NCI-H146 treated with DMSO at 0.1 percent for 48 hours (cell line): ENCODE results near the gene EIF3D.

Source experiments
- DNase-seq: peaks from one replicate; lab custom pipeline; 2025; ENCODE audit not compliant: unreplicated experiment; lab: John Stamatoyannopoulos, UW

EIF3D gene, protein sequence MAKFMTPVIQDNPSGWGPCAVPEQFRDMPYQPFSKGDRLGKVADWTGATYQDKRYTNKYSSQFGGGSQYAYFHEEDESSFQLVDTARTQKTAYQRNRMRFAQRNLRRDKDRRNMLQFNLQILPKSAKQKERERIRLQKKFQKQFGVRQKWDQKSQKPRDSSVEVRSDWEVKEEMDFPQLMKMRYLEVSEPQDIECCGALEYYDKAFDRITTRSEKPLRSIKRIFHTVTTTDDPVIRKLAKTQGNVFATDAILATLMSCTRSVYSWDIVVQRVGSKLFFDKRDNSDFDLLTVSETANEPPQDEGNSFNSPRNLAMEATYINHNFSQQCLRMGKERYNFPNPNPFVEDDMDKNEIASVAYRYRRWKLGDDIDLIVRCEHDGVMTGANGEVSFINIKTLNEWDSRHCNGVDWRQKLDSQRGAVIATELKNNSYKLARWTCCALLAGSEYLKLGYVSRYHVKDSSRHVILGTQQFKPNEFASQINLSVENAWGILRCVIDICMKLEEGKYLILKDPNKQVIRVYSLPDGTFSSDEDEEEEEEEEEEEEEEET

DNA sequence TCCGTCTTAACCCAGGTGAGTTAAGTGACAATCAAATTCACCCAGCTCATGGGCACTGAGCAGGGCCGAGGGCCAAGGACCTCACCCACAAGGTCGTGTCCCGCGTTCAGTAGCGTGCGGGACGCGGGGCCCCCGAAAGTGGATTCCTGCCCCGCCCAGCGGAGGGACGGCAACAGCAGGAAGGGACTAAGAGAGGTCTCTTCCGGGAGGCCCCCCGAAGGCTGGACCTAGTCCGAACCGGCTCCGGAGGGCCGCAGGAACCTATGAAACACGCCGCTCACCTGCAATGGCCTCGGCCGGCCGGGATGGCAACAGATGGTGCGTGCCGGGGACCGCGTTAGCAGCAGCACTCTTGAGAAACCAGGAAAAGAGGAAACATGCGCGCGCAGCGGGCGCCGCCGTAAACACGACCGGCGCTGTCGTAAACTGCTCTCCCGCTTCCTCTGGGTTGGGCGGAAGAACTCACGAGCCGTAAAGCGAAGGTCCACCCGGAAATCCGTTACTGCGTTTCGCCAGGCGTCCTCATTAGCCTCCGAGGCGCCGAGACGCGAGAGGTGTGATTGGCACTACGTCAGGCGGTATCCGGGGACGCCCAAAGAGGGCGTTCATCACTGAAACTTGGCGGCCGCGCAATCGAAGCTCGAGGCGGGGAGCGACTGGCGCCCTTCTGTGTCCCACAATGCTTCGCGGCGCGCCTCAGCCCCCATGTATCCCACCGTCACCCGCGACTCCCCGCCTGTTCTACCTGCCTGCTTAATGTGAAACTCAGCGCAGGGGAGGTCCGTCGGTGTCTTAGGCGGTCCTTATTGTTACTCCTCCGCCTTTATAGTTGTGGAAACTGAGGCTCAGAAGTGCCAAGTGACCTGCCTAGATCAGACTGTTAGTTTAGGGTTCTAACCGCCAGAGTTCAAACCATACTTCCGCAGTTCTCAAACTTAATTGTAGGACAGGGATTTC lies at the start of gene EIF3D:
TSS of gene EIF3D (minus strand) at position 372 of the 957 bp plus-strand sequence. CDS start 3,045 bp downstream, outside the sequence.
- peak; percentile 93 for DNase-seq

DNA sequence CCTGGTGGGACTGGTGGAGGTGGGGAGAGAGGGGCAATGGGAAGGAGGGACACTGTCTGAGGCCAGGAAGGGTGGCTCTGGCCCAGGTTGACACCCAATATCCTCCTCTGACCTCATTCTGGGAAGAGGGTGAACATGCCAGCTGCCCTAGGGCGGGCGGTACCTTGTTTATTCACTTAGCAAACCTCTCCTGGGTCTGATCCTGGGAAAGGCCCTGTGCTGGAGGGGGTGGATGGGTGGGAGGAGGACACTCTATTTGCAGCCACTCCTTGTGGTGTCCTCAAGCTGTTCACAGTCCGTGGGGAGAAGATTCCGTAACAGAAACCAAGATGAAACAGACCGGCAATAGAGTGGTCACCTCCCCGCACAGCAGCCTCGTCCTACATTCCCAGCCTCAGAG lies 49.7 kb upstream of the EIF3D start:
- DNase-seq, result no peak

DNA sequence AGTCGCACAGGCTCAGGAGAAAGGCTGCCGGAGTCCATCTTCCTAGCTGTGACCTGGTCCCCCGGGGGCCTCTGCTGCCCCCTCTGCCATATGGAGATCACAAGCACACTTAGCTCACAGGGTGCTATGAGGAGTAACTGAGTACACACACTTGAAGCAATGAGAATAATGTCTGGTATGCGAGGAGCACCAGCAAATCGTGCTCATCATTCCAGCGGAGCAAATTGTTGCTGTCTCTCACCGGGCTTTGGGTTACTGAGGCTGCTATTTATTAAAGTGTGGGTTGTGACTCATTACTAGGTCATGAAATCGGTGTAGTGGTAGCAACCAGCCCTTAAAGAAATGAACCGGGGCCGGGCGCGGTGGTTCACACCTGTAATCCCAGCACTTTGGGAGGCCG lies 48.1 kb upstream of the EIF3D start:
- DNase-seq, result no peak

DNA sequence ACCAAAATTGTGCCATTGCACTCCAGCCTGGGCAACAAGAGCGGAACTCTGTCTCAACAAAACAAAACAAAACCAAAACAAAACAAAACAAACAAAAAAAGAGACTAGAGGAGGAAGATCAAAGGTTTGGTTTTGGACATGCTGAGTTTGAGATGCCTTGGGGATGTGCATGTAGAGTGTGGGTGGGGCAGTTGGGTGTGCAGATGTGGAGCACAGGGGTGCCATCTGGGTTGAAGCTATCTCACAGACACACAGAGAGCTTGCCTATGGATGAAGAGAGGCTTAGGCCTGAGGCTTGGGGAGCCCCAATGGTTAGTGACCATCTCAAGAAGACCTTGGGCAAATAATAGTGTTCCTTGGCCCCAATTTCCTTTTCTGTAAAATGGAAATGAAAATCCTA lies 45.8 kb upstream of the EIF3D start:
- no peak for DNase-seq

DNA sequence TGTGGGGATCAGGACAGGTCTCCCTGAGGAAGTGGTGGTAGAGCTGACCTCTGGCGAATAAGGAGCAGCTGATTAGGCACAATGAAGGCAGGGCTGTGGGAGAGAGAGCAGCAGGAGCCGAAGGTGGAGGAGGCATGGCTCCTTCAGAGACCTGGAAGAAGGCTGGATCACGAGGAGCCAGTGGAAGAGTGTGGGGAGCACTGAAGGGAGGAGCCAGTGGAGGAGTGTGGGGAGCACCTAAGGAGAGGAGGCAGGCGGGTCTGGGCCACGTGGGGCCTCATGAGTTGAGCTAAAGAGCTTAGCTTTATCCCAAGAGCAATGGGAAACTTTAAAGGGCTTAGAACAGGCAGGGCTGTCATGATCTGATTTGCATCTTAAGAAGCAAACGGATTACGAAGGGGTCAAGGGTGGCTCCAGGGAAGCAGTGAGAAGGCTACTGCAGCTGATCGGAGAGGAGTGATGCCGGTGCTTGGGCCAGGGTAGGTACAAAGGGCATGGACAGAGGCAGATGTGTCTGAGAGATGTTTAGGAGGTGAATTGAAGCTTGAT lies 44.9 kb upstream of the EIF3D start:
- DNase-seq, result no peak

DNA sequence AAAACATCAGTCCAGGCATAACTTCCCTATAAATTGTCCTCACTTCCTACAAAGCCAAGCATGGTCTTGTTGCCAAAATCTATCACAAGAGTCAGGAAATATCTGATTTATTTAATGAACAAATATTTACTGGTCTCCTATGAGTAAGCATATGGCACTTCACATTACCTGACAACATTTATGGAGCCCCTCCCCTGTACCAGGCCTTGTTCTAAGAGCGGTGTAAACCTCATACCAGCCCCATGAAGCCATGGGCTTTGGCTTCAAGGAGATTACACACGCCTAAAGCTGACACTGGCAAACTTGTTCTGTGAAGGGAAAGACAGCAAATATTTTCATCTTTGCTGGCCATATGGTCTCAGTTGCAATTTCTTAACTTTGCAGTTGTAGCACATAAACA lies 43.0 kb upstream of the EIF3D start:
- no peak for DNase-seq

DNA sequence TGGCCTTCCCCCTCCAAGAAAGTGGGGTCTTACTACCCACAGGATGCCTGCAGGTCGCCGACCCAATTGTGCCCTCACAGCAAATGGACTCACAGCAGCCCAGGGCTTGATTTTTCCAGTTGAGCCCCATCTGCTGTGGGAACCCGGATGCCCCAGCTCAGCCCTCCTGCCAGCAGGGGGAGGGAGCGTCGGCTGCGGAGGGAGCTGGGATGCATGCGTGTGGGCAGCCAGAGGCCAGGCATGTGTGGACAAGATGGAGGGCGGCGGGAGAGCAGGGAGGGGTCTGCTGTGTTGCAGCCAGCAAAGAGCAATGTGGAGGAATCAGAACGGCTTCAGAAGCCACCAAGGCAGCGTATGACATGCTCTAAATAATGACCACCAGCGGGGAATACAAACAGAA lies 41.0 kb upstream of the EIF3D start:
- no peak for DNase-seq

DNA sequence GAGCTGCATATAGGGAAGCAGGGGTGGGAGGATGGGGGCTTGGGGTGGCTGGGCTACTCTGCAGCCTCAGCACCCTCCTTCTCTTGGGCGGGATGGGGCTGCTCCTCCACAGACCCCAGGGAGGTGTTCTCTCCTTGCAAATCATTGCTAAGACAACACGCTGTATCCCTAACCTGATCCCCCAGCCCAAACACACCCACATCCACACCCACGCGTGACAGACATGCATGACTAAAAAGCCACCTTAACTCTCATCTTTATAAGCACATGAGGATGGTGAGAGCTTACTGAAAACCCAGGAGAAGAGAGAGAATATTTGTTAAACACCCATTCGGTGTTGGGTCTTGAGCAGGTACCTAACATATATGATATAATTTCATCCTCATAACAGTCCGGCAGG lies 39.9 kb upstream of the EIF3D start:
- DNase-seq, result no peak

DNA sequence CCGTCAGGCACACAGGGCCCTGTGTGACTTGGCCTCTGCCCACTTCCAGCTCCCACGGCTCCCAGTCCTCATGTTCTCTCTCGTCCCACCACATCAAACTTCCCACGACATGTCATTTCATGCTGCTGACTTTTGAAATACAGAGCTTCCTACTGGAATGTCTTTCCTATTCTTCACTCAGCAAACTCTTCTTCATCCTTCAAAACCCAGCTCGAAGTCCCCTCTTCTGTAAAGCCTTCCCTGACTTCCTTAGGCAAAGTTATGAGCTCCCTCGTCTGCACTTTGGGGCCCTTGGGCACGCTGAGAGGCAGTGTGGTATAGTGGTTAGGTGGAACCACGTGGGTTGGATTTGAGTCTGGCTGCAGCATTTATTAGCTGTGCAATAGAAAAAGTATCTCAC lies 37.8 kb upstream of the EIF3D start:
- DNase-seq, result no peak

DNA sequence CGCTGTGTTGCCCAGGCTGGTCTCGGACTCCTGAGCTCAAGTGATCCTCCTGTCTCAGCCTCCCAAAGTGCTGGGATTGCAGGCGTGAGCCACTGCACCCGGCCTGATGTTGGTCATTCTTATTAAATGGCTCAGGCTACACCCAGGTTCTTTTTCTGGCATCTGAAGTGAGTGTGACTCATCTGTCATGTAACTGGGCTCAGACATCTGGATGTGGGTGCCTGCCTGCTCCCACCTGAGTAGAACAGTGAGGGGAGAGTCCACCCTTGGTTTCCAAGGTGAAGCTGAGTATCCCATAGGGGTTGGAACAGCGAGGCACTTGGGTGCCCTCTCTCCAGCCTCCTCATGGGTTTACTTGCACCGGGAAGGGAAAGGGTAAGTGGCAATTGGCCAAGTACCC lies 36.7 kb upstream of the EIF3D start:
- DNase-seq, result no peak

DNA sequence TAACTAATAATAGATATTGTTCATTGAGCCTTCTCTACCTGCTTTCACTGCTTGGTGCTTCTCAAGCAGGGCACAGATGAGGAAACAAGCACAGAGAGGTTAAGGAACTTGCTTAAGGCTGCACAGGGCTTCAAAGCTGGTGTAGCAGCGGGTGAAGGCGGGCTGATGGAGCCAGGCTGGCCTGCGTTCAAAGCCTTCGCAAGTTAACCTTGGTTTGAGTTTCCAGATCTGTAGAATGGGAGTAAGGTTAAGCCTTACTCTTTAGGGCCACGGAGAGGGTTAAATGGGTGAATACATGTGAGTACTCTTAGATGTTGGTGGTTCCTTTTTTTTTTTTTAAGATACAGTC lies 36.2 kb upstream of the EIF3D start:
- DNase-seq, result no peak

DNA sequence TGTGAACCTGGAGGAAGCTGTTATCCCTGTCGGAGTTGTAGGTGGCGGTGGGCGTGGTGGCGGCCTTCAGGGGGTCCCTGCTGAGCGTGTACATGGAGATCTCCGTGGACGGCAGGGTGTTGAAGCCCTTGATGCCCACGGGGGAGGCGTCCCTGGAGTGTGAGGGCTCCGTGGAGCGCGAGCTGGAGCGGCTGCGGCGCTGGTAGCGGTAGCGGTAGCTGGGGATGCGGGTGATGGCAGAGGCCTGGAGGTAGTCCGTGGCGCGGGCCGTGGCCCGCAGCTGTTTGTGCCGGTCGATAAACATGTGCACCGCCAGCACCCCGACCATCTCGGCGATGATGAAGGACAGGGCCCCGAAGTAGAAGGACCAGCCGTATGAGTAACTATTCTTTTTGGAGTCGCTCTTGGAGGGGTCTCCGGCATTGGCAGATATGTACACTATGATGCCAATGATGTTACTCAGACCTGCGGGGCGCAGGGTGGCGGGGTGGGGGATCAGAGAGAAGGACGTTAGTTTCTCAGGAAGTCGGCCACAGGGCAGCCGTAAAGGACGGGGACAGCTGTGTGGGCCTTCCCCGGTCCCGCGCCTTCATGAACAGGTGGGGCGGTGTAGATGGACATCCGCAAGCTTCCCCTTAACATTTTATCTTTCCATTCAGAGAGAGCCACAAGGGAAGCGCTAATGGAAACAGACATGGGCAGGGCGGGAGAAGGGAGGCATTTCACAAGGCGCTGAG lies 35.6 kb upstream of the EIF3D start:
- no peak for DNase-seq

DNA sequence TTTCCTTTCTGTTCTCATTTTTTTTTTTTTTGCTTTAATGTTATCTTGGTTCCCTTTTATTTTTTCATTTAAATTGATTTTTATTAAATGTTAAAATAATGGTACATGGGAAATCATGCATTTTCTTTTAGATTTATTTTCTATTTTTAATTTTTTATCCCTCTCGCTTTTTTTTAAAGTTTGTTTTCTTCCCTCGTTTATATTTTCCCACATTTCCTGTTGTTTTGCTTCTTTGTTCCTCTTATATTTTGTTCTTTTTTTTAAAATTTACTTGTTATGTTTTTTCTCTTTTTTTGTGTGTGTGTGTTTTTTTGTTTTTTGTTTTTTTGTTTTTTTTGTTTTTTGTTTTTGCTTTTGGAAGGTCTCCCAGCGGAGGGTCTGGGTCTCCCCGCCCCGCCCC lies 34.9 kb upstream of the EIF3D start:
- no peak for DNase-seq

DNA sequence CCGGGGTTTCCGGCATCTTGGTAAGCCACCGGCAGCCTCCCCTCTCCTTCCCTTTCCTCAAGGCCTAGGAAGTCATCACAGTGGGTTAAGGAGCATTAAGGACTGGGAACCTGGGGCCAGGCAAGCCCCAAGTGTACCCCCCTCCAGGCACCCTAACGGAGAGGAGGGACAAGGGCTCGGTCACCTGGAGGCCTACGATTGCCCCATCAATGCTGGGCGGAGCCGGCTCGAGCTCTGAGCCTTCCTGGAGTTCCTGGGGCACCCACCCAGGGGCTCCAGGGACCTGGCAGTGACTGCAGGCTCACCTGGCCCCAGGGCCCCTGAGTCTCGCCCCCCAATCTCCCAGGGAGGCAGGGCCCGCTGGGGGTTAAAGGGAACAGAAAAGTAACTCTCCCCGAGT lies 34.5 kb upstream of the EIF3D start:
- no peak for DNase-seq

DNA sequence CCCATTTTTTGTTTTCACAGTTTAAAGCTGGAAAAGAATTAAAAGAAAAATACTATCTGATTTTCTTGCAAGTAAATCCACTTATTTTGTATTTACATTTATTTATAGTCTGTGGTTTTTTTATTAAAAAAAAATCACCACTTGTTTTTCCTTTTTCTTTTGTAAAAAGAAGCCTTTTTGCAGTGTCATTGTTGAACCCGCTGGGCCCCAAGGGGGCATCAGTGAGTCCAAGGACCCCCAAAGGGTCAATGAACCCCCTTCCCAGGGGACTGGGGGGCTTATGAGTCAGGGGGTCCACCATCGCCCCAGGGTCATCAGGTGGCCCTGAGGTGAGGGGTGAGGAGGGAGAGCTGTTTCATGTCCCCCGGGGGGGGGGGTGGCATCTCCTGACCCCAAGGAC lies 34.0 kb upstream of the EIF3D start:
- DNase-seq, result no peak

DNA sequence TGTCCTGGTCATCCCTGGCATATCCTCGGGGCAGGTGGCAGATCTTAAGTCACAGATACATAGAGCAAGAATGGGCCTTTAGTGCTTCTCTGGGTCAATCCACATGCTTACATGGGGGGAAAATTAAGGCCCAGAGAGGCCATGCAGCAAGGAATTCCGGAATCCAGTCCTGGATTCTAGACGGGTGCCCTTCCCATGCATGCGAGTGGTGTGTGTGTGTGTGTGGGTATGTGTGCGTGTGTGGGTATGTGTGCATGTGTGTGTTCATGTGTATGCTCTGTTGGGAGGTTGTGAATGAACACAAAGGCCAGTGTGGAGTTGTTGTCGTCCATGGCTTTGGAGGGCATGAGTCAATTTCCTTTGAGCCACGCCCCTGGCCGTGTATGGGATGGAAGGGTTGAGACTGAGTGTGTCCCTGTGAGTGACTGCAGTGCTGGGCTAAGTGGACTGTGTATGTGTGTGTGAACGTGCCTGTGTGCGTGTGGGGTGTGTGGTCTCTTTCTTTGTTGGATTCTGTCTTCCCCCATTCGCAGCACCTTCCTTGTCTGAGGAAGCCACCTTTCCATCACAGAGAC lies 33.4 kb upstream of the EIF3D start:
- DNase-seq, result no peak

DNA sequence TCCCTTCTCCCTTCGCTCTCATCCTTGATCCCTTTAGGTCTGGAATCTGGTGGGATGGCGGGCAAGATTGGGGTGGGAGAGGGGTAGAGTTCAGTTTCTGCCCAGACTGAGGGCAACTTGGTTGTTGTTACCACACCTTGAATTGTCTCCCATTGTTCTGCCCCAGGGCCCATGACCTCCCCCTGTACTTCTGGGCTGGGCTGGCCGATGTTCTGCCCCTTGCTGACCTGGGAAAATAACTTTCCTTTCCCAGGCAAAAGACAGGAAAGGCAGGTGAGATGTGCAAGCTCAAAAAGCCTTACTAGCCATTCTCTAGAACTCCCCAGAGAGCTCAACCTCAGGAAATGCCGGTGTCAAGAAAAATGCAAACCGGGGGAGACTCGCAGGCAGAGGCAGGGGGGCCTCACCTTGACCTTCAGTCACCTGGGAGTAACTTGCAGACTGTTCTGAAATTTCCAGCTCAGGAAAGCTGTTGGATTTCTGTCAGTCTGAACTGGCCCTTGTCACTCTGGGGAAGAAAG lies 32.4 kb upstream of the EIF3D start:
- DNase-seq, result no peak

DNA sequence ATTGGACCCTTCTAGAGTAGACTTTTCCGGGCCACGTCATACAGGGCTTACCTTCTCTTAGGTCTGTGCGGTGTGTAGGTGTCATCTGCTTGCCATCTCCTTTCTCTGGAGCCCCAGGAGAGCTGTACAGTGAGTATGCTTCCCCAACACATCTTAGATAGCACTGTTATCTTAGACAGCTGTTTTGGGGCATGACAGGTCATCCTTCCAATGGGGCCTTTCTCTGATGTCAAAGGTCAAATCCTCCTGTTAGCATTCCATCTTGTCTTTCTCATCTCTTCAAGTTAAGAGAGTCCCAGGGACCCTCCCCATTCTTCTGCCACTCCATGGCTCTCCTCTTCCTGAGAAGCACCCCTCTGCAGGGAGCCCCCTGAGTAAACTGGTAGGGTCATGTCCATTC lies 31.0 kb upstream of the EIF3D start:
- no peak for DNase-seq

DNA sequence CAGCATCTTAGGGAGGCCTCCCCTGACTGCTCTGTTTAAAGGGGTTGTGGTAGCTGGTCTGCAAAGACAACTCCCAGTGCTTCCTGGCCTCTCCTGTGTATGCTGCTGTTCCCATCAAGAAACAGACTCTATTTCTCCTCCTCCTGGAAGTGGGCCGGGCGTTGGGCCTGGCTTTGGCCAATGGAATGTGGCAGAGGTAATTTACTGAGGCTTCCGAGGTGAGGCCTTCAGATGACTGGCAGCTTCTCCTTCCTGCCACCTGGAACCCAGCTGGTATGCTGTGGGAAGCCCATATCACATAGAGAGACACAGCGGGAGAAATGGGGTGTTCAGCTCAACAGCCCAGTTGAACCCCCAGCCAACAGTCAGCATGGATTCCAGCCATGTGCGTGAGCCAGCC lies 25.1 kb upstream of the EIF3D start:
- no peak for DNase-seq

DNA sequence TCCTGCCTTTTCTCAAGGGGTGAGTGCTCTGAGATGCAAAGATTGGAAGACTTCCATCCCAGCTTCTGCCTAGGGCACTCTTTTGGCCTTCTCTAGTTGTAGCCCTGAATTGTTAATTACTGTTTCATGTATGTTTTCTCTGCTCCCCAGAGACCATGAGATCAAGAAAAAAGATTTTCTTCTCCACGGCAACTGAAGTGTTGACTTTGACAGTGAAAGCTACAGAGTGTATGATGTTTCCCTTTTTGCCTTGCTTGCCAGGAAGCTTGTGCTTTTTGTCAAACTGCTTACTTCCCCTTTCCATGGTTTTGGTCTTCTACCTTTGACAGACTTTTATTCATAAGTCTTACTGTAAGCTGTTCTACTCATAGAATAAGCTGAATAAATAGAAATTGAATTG lies 23.3 kb upstream of the EIF3D start:
- DNase-seq, result no peak
